Neuronal stem cell (in vitro differentiated cells): ENCODE data around the gene PKD2.

Experiments
- DNase-seq: peaks from one replicate; pipeline ENCODE4 v3.0.0-alpha.2; 2013; ENCODE audit warnings: low spot score
- H2AFZ ChIP-seq: one replicate; pipeline ENCODE4 v1.6.1; 2013; ENCODE audit warnings: mild to moderate bottlenecking, low read length, inconsistent platforms
- H2AK5ac ChIP-seq: 2 replicates; pipeline ENCODE4 v1.6.1; 2013; ENCODE audit warnings: low read depth, mild to moderate bottlenecking, inconsistent platforms, low read length, moderate library complexity, mixed read lengths
- H2BK120ac ChIP-seq: 2 replicates; pipeline ENCODE4 v1.6.1; 2013; ENCODE audit warnings: low read depth, mild to moderate bottlenecking, inconsistent platforms, low read length, moderate library complexity, mixed read lengths
- H2BK12ac ChIP-seq: one replicate; pipeline ENCODE4 v1.6.1; 2013; ENCODE audit warnings: low read length, inconsistent platforms
- H2BK15ac ChIP-seq: 2 replicates; pipeline ENCODE4 v1.6.1; 2013; ENCODE audit warnings: mild to moderate bottlenecking, low read length, inconsistent platforms, mixed read lengths
- H2BK5ac ChIP-seq: one replicate; pipeline ENCODE4 v1.6.1; 2013; ENCODE audit warnings: inconsistent platforms, mild to moderate bottlenecking, low read length, moderate library complexity
- H3K14ac ChIP-seq: one replicate; pipeline ENCODE4 v1.6.1; 2013; ENCODE audit warnings: low read length, inconsistent platforms
- H3K18ac ChIP-seq: 2 replicates; pipeline ENCODE4 v1.6.1; 2013; ENCODE audit warnings: low read length, inconsistent platforms
- H3K23ac ChIP-seq: 2 replicates; pipeline ENCODE4 v1.6.1; 2013; ENCODE audit warnings: low read depth, mild to moderate bottlenecking, mixed read lengths, low read length, inconsistent platforms; ENCODE audit not compliant: poor library complexity
- H3K27ac ChIP-seq: replicated peaks from 3 replicates; pipeline ENCODE4 v1.5.1; 2013; ENCODE audit warnings: low read length, inconsistent platforms
- H3K27me3 ChIP-seq, 3 experiments: 2 replicates each; pipeline ENCODE4 v1.6.1; 2013; ENCODE audit warnings: low read length in 3 of 3, mild to moderate bottlenecking in 2 of 3, inconsistent platforms in 1 of 3, low read depth in 1 of 3, mixed read lengths in 1 of 3, moderate library complexity in 1 of 3; ENCODE audit not compliant: control insufficient read depth in 3 of 3, insufficient read depth in 3 of 3
- H3K36me3 ChIP-seq, 2 donors: replicated peaks in 1 of 2; 2 replicates each; pipeline ENCODE4 v1.6.1; 2013; ENCODE audit warnings: low read length in 2 of 2; ENCODE audit not compliant: control insufficient read depth in 2 of 2, insufficient read depth in 2 of 2
- H3K4ac ChIP-seq: 2 replicates; pipeline ENCODE4 v1.6.1; 2013; ENCODE audit warnings: inconsistent platforms, mild to moderate bottlenecking, low read length, moderate library complexity
- H3K4me1 ChIP-seq, 2 donors: 1 replicate in 1 of 2; 2 replicates in 1 of 2; pipeline ENCODE4 v1.6.1; 2013; ENCODE audit warnings: low read length in 2 of 2, low read depth in 1 of 2; ENCODE audit not compliant: control insufficient read depth in 2 of 2, insufficient read depth in 1 of 2
- H3K4me2 ChIP-seq: one replicate; pipeline ENCODE4 v1.6.1; 2013; ENCODE audit warnings: mild to moderate bottlenecking, low read length, inconsistent platforms; ENCODE audit not compliant: insufficient read depth, poor library complexity, severe bottlenecking
- H3K4me3 ChIP-seq, 2 donors: 2 replicates each; pipeline ENCODE4 v1.5.1; 2013; ENCODE audit warnings: low read length in 2 of 2, mild to moderate bottlenecking in 2 of 2, inconsistent platforms in 1 of 2, moderate library complexity in 1 of 2
- H3K79me1 ChIP-seq: one replicate; pipeline ENCODE4 v1.6.1; 2013; ENCODE audit warnings: low read depth, mild to moderate bottlenecking, inconsistent platforms, low read length, moderate library complexity
- H3K9ac ChIP-seq: one replicate; pipeline ENCODE4 v1.6.1; 2013; ENCODE audit warnings: mild to moderate bottlenecking, low read depth, low read length, inconsistent platforms; ENCODE audit not compliant: poor library complexity
- H3K9me3 ChIP-seq, 2 donors: replicated peaks in 1 of 2; 2 replicates each; pipeline versions ENCODE3 to v1.6.1; 2013; ENCODE audit warnings: low read length in 2 of 2, mild to moderate bottlenecking in 2 of 2, inconsistent platforms in 1 of 2, low read depth in 1 of 2, mixed read lengths in 1 of 2, moderate library complexity in 1 of 2; ENCODE audit not compliant: control insufficient read depth in 2 of 2, insufficient read depth in 1 of 2
- H4K8ac ChIP-seq: one replicate; pipeline ENCODE4 v1.6.1; 2013; ENCODE audit warnings: low read depth, mild to moderate bottlenecking, inconsistent platforms, low read length, moderate library complexity
- H4K91ac ChIP-seq: one replicate; pipeline ENCODE4 v1.6.1; 2013; ENCODE audit warnings: low read length, low read depth, mild to moderate bottlenecking, inconsistent platforms; ENCODE audit not compliant: poor library complexity
- WGBS, 2 donors: extraction: QIAGEN DNeasy Blood & Tissue Kit; methylation state at CpG; one replicate each; pipeline ENCODE4 v1.1.7; 2013; ENCODE audit warnings: missing lambda C conversion rate in 2 of 2, mixed read lengths in 1 of 2; ENCODE audit not compliant: insufficient read length in 2 of 2, insufficient replicate concordance in 1 of 2; ENCODE audit errors: extremely low coverage in 2 of 2; 5-methylcytosine and 5-hydroxymethylcytosine counted together

Gene PKD2

GRCh38 chr4:88060431-88060830 lies 53.0 kb downstream of the PKD2 start:
- Histone ChIP-seq H3K18ac (no peak overlapping the region), H2BK12ac (no peak overlapping the region), H3K14ac (no peak overlapping the region), H3K9me3 (no peaks in the 10 kb centered on the region), H4K91ac (no peak overlapping the region), H3K79me1 (no peaks in the 10 kb centered on the region), H4K8ac (no peak overlapping the region), H3K9ac (no peak overlapping the region), H2AFZ (no peak overlapping the region), H3K4ac (no peak overlapping the region), H2BK5ac (no peak overlapping the region), H3K4me1 (no peaks in the 10 kb centered on the region), H3K36me3 (peaks cover 7 to 97% of the 10 kb centered on the region in 2 donors), H3K4me3 (no peak overlapping the region), H3K27me3 (no peaks in the 10 kb centered on the region), H3K27ac (no peak overlapping the region), H2AK5ac (no peak overlapping the region), H3K4me2 (no peak overlapping the region), H2BK15ac (no peak overlapping the region), H2BK120ac (no peak overlapping the region), H3K23ac (no peak overlapping the region)
- no CpG with 5 or more reads among the region's 2 CpGs for WGBS, 2 donors
- no peak for DNase-seq

- Histone ChIP-seq H3K27ac (no peak overlapping the region), H2BK120ac (no peak overlapping the region), H3K9ac (no peak overlapping the region), H3K4me1 (no peaks in the 10 kb centered on the region), H2AFZ (no peak overlapping the region), H3K9me3 (peaks cover 0 to 1% of the 10 kb centered on the region in 2 donors), H2AK5ac (no peak overlapping the region), H3K23ac (no peak overlapping the region), H3K4ac (no peak overlapping the region), H3K4me3 (no peak overlapping the region), H4K91ac (no peak overlapping the region), H3K18ac (no peak overlapping the region), H3K79me1 (no peaks in the 10 kb centered on the region), H3K4me2 (no peak overlapping the region), H2BK12ac (no peak overlapping the region), H3K14ac (no peak overlapping the region), H2BK15ac (no peak overlapping the region), H3K27me3 (no peaks in the 10 kb centered on the region), H2BK5ac (no peak overlapping the region), H3K36me3 (peaks cover 9 to 97% of the 10 kb centered on the region in 2 donors), H4K8ac (no peak overlapping the region)
- no CpG with 5 or more reads among the region's 1 CpG for WGBS, 2 donors
- DNase-seq, result no peak
Observed at GRCh38 chr4:88062311-88062710, 54.9 kb downstream of the PKD2 start.

DNA sequence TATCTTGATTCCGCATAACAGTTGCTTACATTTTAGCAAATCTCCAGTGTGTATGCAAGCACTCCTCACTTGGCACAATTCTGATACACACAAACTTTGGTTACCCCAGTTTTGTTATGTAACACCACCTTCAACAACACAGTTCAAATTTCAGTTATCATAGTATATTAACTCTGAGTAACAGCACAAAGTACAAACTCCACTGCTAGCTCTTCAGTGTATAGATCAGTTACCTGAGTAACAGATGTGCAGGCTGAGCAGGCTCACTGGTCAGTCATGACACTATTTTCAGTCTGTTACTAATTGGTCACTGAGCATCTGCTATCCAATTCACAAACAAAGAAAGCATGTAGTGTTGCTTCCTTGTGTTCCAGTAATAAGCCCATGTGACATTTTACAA lies 55.4 kb downstream of the PKD2 start:
- Histone ChIP-seq H2BK5ac (no peak overlapping the region), H3K4ac (no peak overlapping the region), H3K9ac (no peak overlapping the region), H3K4me3 (no peak overlapping the region), H3K23ac (no peak overlapping the region), H3K14ac (no peak overlapping the region), H3K4me1 (no peaks in the 10 kb centered on the region), H3K79me1 (no peaks in the 10 kb centered on the region), H3K27me3 (no peaks in the 10 kb centered on the region), H2BK12ac (no peak overlapping the region), H3K18ac (no peak overlapping the region), H2BK120ac (no peak overlapping the region), H3K4me2 (no peak overlapping the region), H3K9me3 (peaks cover 3 to 7% of the 10 kb centered on the region in 2 donors), H3K36me3 (peaks cover 12 to 97% of the 10 kb centered on the region in 2 donors), H2AK5ac (no peak overlapping the region), H2AFZ (no peak overlapping the region), H4K91ac (no peak overlapping the region), H3K27ac (no peak overlapping the region), H2BK15ac (no peak overlapping the region), H4K8ac (no peak overlapping the region)
- no peak for DNase-seq
- no CpG with 5 or more reads among the region's 1 CpG for WGBS, 2 donors

- no CpG with 5 or more reads among the region's 5 CpGs for WGBS, 2 donors
Observed at GRCh38 chr4:88063634-88064296, 56.3 kb downstream of the PKD2 start.

More at GRCh38 chr4:88063634-88064296, 56.3 kb downstream of the PKD2 start:
- Histone ChIP-seq H4K91ac (no peak overlapping the region), H2BK12ac (no peak overlapping the region), H4K8ac (no peak overlapping the region), H3K9me3 (peaks cover 3 to 14% of the 10 kb centered on the region in 2 donors), H2AK5ac (no peak overlapping the region), H3K4me1 (no peaks in the 10 kb centered on the region), H2BK5ac (no peak overlapping the region), H3K4me2 (no peak overlapping the region), H2BK15ac (no peak overlapping the region), H3K27me3 (no peaks in the 10 kb centered on the region), H3K4ac (no peak overlapping the region), H3K79me1 (no peaks in the 10 kb centered on the region), H2BK120ac (no peak overlapping the region), H2AFZ (no peak overlapping the region), H3K23ac (no peak overlapping the region), H3K9ac (no peak overlapping the region), H3K14ac (no peak overlapping the region), H3K18ac (no peak overlapping the region), H3K36me3 (peaks cover 15 to 97% of the 10 kb centered on the region in 2 donors), H3K27ac (no peak overlapping the region), H3K4me3 (no peak overlapping the region)
- no peak for DNase-seq
